GM11168 (cell line): ENCODE measurements around the gene SLC4A1.

Source experiments
- in situ Hi-C: fragments of 300-500 bp; cut with MboI; formaldehyde crosslinking; loops from one replicate; pipeline ENCODE4 v1.12.0; 2022; ENCODE audit warnings: low sequenced_read_pairs; ENCODE audit not compliant: unreplicated experiment

The SLC4A1 gene

GRCh38 chr17:44222112-44222869 is 45.6 kb downstream of the SLC4A1 start:
- in situ Hi-C loops: loop anchor here (25.0 kb wide), 1 partner anchor 290 kb away; the partner anchor contains the start of gene GPATCH8

- in situ Hi-C loops: loop anchor here (25.0 kb wide), 1 partner anchor 291 kb away; the partner anchor contains the start of gene GPATCH8
These were observed 46.1 kb downstream of the SLC4A1 start for GRCh38 chr17:44221862-44222111.

GRCh38 chr17:44221084-44221861 is 46.7 kb downstream of the SLC4A1 start:
- in situ Hi-C loops: loop anchor here (25.0 kb wide), 1 partner anchor 291 kb away; the partner anchor contains the start of gene GPATCH8

- in situ Hi-C loops: loop anchor here (25.0 kb wide), 1 partner anchor 292 kb away; the partner anchor contains the start of gene GPATCH8
These were observed 47.5 kb downstream of the SLC4A1 start for GRCh38 chr17:44220213-44221083.

GRCh38 chr17:44219616-44220212 is 48.2 kb downstream of the SLC4A1 start, which contains the start of gene UBTF:
Gene UBTF, minus strand, starts transcription at chr17:44219675. Its CDS starts 1,446 bp downstream, at chr17:44218229.
- in situ Hi-C loops: loop anchor here (25.0 kb wide), 1 partner anchor 293 kb away; the partner anchor contains the start of gene GPATCH8

GRCh38 chr17:44219108-44219615 is 48.8 kb downstream of the SLC4A1 start:
- in situ Hi-C loops: loop anchor here (25.0 kb wide), 1 partner anchor 293 kb away; the partner anchor contains the start of gene GPATCH8

GRCh38 chr17:44218344-44219107 is 49.4 kb downstream of the SLC4A1 start:
- in situ Hi-C loops: loop anchor here (25.0 kb wide), 1 partner anchor 294 kb away; the partner anchor contains the start of gene GPATCH8

- in situ Hi-C loops: loop anchor here (25.0 kb wide), 1 partner anchor 294 kb away; the partner anchor contains the start of gene GPATCH8
These were observed 50.1 kb downstream of the SLC4A1 start for GRCh38 chr17:44217738-44218343.

GRCh38 chr17:44216694-44217093 is 51.2 kb downstream of the SLC4A1 start:
- in situ Hi-C loops: loop anchor here (25.0 kb wide), 1 partner anchor 296 kb away; the partner anchor contains the start of gene GPATCH8

GRCh38 chr17:44216173-44216572 is 51.8 kb downstream of the SLC4A1 start:
- in situ Hi-C loops: loop anchor here (25.0 kb wide), 1 partner anchor 296 kb away; the partner anchor contains the start of gene GPATCH8

- in situ Hi-C loops: loop anchor here (5.0 to 25.0 kb wide), 2 partner anchors 117 to 297 kb away; partner anchors contain the start of gene GPATCH8
These were observed 53.0 kb downstream of the SLC4A1 start for GRCh38 chr17:44214896-44215295.

GRCh38 chr17:44214230-44214494 is 53.8 kb downstream of the SLC4A1 start:
- in situ Hi-C loops: loop anchor here (5.0 to 25.0 kb wide), 2 partner anchors 118 to 298 kb away; partner anchors contain the start of gene GPATCH8

- in situ Hi-C loops: loop anchor here (5.0 to 25.0 kb wide), 2 partner anchors 119 to 299 kb away; partner anchors contain the start of gene GPATCH8
These were observed 54.3 kb downstream of the SLC4A1 start for GRCh38 chr17:44213403-44214229.

GRCh38 chr17:44212507-44213402 is 55.2 kb downstream of the SLC4A1 start:
- in situ Hi-C loops: loop anchor here (5.0 to 25.0 kb wide), 2 partner anchors 120 to 300 kb away; partner anchors contain the start of gene GPATCH8

GRCh38 chr17:44211281-44212265 is 56.4 kb downstream of the SLC4A1 start:
- in situ Hi-C loops: loop anchor here (5.0 to 25.0 kb wide), 2 partner anchors 121 to 301 kb away; partner anchors contain the start of gene GPATCH8
